ENCODE results near the gene KIR2DL3.

GRCh38 chr19:54707962-54708361 is 30.4 kb upstream of the KIR2DL3 start:
- TF ChIP-seq YY1 (IDR thresholded peaks at IDR 0.05; ENCODE audit: insufficient read depth, insufficient read length) (no peak), ZNF274 (IDR thresholded peaks at IDR 0.05; ENCODE audit: low read depth, low read length) (no peak)
